ENCODE results near the gene CASP4. TPM values are rescaled to one million over a fixed set of nuclear protein-coding genes. Genes with fewer than 3 reads are reported as not detected.

CASP4 gene
- total and polyA plus RNA-seq, 9 of the 15 experiments (the other 6 are each of a cell fraction or from before 2014, with no cell fraction given): 0.15 to 0.42 (median 0.27) TPM; not detected in 1

- no TSS peak for BruUV-seq (replicated peaks)
- Histone ChIP-seq H3K27me3 (ENCODE audit: control insufficient read depth in 2 of 2, insufficient read depth in 2 of 2, low read length in 2 of 2) (no peaks in the 10 kb centered on the region), H3K36me3 (ENCODE audit: control insufficient read depth, insufficient read depth, low read length) (no peaks in the 10 kb centered on the region), H3K4me1 (replicated peaks in 1 of 2; ENCODE audit: control insufficient read depth in 2 of 2, insufficient read depth in 2 of 2, low read length in 2 of 2) (no peaks in the 10 kb centered on the region), H2AFZ (ENCODE audit: low read depth, low read length) (no peak overlapping the region), H3K9ac (ENCODE audit: insufficient read depth in 1 of 2, low read depth in 2 of 2, low read length in 2 of 2) (no peak overlapping the region), H3K27ac (ENCODE audit: extremely low read depth, low read depth, low read length) (no peak overlapping the region), H3K9me3 (replicated peaks; ENCODE audit: control insufficient read depth, insufficient read depth, low read depth, low read length) (no peaks in the 10 kb centered on the region), H3K79me2 (ENCODE audit: control insufficient read depth, insufficient read depth, low read length) (no peaks in the 10 kb centered on the region), H3K9me1 (ENCODE audit: control insufficient read depth, insufficient read depth, low read length) (no peaks in the 10 kb centered on the region), H4K20me1 (replicated peaks; ENCODE audit: control insufficient read depth, insufficient read depth, low read length) (no peaks in the 10 kb centered on the region), H3K4me2 (ENCODE audit: insufficient read depth, low read length) (no peak overlapping the region), H3K4me3 (no peak overlapping the region)
- CTCF ChIA-PET (ENCODE audit: low intra/inter-chr PET ratio): no interaction called here
- TF ChIP-seq HDAC3 (IDR thresholded peaks at IDR 0.05; ENCODE audit: borderline replicate concordance, partially characterized antibody): no peak
- no peak for TF ChIP-seq GATAD2B (IDR thresholded peaks at IDR 0.05; ENCODE audit: borderline replicate concordance)
- no peak for TF ChIP-seq CAMTA2 (CRISPR knock-in tag; conservative IDR thresholded peaks at IDR 0.05)
- no peak for TF ChIP-seq U2AF1 (optimal IDR thresholded peaks at IDR 0.05; ENCODE audit: low read depth, low read length)
- TF ChIP-seq E2F8 (IDR thresholded peaks at IDR 0.05; ENCODE audit: low read depth, partially characterized antibody): no peak
- TF ChIP-seq MYBL2 (IDR thresholded peaks at IDR 0.05; ENCODE audit: low read depth): no peak
- TF ChIP-seq MYBL2 (CRISPR knock-in tag; IDR thresholded peaks at IDR 0.05; ENCODE audit: borderline replicate concordance): no peak
- TF ChIP-seq ZMIZ1 (IDR thresholded peaks at IDR 0.05; ENCODE audit: low read depth in 2 of 2, low read length in 2 of 2): no peak
- no peak for TF ChIP-seq ZNF589 (CRISPR knock-in tag; IDR thresholded peaks at IDR 0.05; ENCODE audit: low read depth)
- TF ChIP-seq RBM14 (IDR thresholded peaks at IDR 0.05; ENCODE audit: borderline replicate concordance, insufficient read depth, low read depth, low read length): no peak
- no peak for TF ChIP-seq MAFF (IDR thresholded peaks at IDR 0.05; ENCODE audit: low read length)
- no peak for TF ChIP-seq ZFX (CRISPR knock-in tag; IDR thresholded peaks at IDR 0.05)
- TF ChIP-seq TCF3 (CRISPR knock-in tag; IDR thresholded peaks at IDR 0.05): no peak
- TF ChIP-seq OTX1 (CRISPR knock-in tag; IDR thresholded peaks at IDR 0.05): no peak
- TF ChIP-seq ZNF174 (CRISPR knock-in tag; IDR thresholded peaks at IDR 0.05): no peak
- TF ChIP-seq HNRNPLL (IDR thresholded peaks at IDR 0.05; ENCODE audit: low read depth, low read length, poor library complexity, severe bottlenecking): no peak
- intact Hi-C loops (cut with micrococcal nuclease) (no loop called here), in situ Hi-C loops (cut with MboI) (no loop called here)
- DNase-seq (ENCODE audit: extremely low read depth in 1 of 4, low spot score in 3 of 4): no peak
- 0% methylated on average over 6 of the region's 6 CpGs for WGBS (ENCODE audit: insufficient coverage, low coverage, missing lambda C conversion rate)
- ATAC-seq: no peak
- POLR2A ChIA-PET: no interaction called here
- FAIRE-seq: no peak
Measured at GRCh38 chr11:104925850-104926249, 42.5 kb downstream of the CASP4 start.

Data from K562 (cell line).